Adipocyte (in vitro differentiated cells): ENCODE results near the gene TEX13D.

ENCODE experiments used
- DNase-seq: peaks from one replicate; pipeline ENCODE4 v3.0.0-alpha.2; 2015; ENCODE audit warnings: low read depth
- H3K27me3 ChIP-seq: replicated peaks from 2 replicates; pipeline ENCODE4 v1.7.0; 2013; ENCODE audit warnings: mild to moderate bottlenecking, low read length, moderate library complexity; ENCODE audit not compliant: control insufficient read depth, insufficient read depth
- H3K36me3 ChIP-seq: 2 replicates; pipeline ENCODE4 v1.7.0; 2013; ENCODE audit warnings: low read length, mild to moderate bottlenecking, moderate library complexity; ENCODE audit not compliant: control insufficient read depth, insufficient read depth, severe bottlenecking
- H3K4me1 ChIP-seq: 2 replicates; pipeline ENCODE4 v1.7.0; 2013; ENCODE audit warnings: mild to moderate bottlenecking, low read length, moderate library complexity; ENCODE audit not compliant: control insufficient read depth, insufficient read depth
- H3K4me3 ChIP-seq: 2 replicates; pipeline ENCODE4 v1.7.0; 2013; ENCODE audit warnings: mild to moderate bottlenecking, low read length, moderate library complexity
- H3K9ac ChIP-seq: 2 replicates; pipeline ENCODE4 v1.7.0; 2013; ENCODE audit warnings: mild to moderate bottlenecking, low read length, moderate library complexity
- H3K9me3 ChIP-seq: 2 replicates; pipeline ENCODE4 v1.7.0; 2013; ENCODE audit warnings: mild to moderate bottlenecking, low read length, moderate library complexity; ENCODE audit not compliant: control insufficient read depth

Gene TEX13D

DNA sequence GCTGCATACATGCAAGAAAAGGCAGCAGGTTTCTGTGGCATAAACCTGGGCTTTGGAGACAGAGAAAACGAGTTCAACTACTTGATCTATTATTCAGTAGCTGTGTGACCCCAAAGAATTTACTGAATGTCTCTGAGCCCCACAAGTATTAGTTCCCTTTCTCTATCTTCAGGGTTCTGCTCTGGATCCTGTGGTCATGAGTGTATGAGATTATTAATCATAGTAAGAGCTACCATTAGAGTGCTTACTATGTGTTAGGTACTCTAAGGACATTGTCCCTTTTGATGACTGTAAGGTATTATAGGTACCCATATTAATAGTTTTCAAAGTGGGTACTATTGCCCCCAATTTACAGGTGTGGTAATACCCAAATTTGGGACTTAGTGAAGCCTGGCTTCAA lies 5.5 kb downstream of the TEX13D start:
- no peaks in the 10 kb centered on the region for H3K4me1 ChIP-seq
- H3K9me3 ChIP-seq = no peaks in the 10 kb centered on the region
- no peaks in the 10 kb centered on the region for H3K36me3 ChIP-seq
- DNase-seq = no peak
- no peak overlapping the region for H3K9ac ChIP-seq
- H3K27me3 ChIP-seq = peaks cover 5% of the 10 kb centered on the region
- no peak overlapping the region for H3K4me3 ChIP-seq

DNA sequence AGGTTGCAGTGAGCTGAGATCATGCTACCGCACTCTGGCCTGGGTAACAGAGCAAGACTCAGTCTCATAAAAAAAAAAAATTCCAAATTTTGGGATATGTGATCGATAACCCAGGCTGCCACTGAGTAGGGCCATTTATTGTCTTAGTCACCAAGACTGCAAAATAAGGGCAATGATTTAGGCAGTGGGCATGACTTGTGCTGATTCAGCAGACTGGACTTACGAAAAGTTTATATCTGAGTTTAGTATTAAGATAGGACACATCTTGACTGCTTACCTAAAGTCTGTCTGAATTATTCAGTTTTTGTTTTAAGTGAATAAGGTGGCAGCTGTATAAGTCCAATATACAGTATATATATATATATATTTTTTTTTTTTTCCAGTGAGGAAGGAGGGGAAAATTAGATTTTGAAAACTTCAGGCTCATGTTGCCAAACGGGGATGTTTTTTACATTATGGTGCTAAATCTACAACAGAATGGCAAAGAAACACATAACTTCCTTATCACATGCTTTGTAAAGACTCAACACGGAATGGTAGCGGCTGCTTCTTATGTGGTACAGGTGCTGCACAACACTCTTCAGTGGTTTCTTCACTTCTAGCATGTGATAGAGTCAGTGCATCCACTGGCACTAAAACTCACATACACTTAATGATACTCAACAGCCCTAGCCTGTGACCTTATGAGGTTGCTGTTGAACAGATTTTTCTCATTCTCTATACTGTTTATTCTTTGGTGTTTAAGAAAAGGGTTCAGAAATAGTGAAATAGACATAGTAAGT lies 6.5 kb downstream of the TEX13D start:
- DNase-seq = no peak
- Histone ChIP-seq H3K9me3 (no peaks in the 10 kb centered on the region), H3K36me3 (no peaks in the 10 kb centered on the region), H3K27me3 (peaks cover 5% of the 10 kb centered on the region), H3K4me3 (no peak overlapping the region), H3K4me1 (no peaks in the 10 kb centered on the region), H3K9ac (no peak overlapping the region)

- Histone ChIP-seq H3K36me3 (no peaks in the 10 kb centered on the region), H3K9me3 (no peaks in the 10 kb centered on the region), H3K4me1 (no peaks in the 10 kb centered on the region), H3K27me3 (peaks cover 3% of the 10 kb centered on the region), H3K4me3 (no peak overlapping the region), H3K9ac (no peak overlapping the region)
- DNase-seq = no peak
Measured at GRCh38 chrX:124341396-124342132, 9.1 kb downstream of the TEX13D start.

DNA sequence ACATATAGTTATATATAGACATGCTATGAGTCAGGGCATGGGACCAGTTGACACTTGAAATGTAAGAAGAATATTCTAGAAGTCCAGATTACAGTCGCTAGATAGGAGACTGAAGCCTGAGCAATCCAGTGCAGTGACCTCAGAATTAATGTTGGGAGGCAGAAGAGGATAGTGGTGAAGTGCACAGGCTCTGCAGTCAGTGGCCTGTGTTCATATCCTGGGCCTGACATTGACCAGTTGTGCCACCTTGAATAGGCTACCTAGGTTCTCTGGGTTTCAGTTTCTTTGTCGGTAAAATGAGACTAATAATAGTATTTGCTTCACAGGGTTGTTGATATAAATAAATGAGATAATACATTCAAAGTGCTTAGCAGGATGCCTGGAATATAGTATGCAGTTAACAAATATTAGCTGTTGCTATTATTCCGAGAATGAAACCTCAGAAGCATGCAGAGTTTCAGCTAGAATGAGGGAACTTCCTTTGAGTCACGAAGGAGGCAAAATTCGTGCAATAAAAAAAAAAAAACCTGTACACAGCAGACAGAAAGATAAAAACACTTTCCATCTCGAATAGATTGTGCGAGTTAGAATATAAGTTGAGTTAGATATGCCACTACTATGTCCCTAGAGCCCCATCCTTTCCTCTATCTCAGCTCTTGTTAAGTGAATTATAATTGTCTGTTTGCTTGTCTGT lies 9.9 kb downstream of the TEX13D start:
- peaks cover 3% of the 10 kb centered on the region for H3K27me3 ChIP-seq
- no peak overlapping the region for H3K9ac ChIP-seq
- no peak overlapping the region for H3K4me3 ChIP-seq
- H3K4me1 ChIP-seq = no peaks in the 10 kb centered on the region
- no peaks in the 10 kb centered on the region for H3K36me3 ChIP-seq
- no peak for DNase-seq
- H3K9me3 ChIP-seq = no peaks in the 10 kb centered on the region

DNA sequence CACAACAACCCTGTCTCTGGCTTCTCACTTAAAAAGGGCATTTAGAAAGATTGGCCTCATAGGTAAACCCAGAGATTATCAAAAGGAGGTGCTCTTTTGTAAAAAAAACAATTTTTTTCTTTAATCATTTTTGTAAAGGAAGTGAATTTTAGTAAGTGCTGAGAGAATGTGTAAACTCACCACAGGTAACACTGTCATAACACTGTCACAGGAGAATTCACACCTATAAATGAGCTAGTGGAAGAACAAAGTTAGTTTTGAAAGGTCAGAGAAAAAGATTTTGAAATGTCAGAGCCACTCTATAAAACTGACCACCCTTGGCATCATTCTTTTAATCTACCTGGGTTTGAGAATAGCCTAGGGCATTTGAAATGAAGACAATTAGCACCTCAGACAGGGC lies 10.6 kb downstream of the TEX13D start:
- H3K27me3 ChIP-seq = peaks cover 3% of the 10 kb centered on the region
- no peak for DNase-seq
- no peaks in the 10 kb centered on the region for H3K9me3 ChIP-seq
- no peaks in the 10 kb centered on the region for H3K36me3 ChIP-seq
- H3K4me3 ChIP-seq = no peak overlapping the region
- H3K4me1 ChIP-seq = no peaks in the 10 kb centered on the region
- no peak overlapping the region for H3K9ac ChIP-seq

GRCh38 chrX:124344246-124344645 lies 11.8 kb downstream of the TEX13D start:
- H3K9me3 ChIP-seq = no peaks in the 10 kb centered on the region
- H3K4me3 ChIP-seq = no peak overlapping the region
- peaks cover 3% of the 10 kb centered on the region for H3K27me3 ChIP-seq
- no peaks in the 10 kb centered on the region for H3K4me1 ChIP-seq
- H3K9ac ChIP-seq = no peak overlapping the region
- DNase-seq = no peak
- no peaks in the 10 kb centered on the region for H3K36me3 ChIP-seq

DNA sequence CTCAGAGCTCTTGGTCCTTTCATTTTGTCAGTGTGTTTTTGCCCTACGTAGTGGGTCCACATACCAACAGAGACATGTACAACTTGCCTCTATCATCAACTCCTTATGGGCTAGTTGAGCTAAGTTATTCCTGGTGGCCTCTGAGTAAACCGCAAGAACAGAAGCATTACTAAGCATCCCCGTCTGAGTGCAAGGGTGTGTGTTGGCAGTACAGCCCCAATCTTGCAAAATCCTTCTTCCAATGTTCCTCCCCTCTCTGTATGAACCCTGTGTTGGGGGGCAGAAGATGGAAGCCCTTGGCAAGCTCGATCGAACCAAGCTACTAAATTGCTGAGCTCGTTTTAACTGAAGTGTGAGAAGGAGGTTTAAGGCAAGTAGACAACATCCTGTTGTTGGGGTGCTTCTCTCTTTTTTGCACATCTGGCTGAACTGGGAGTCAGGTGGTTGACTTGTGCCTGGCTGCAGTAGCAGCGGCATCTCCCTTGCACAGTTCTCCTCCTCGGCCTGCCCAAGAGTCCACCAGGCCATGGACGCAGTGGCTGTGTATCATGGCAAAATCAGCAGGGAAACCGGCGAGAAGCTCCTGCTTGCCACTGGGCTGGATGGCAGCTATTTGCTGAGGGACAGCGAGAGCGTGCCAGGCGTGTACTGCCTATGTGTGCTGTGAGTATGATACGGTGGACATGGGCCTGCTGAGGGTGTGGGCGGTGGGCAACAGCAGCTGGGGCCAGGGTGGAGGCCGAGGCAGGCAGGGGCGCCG lies 13.8 kb downstream of the TEX13D start, which contains the start of gene SH2D1A:
Gene SH2D1A (plus strand): TSS at position 447 of the 760 bp plus-strand sequence. CDS start 80 bp downstream, at position 527.
- Histone ChIP-seq H3K9ac (no peak within 1 kb of the TSS), H3K4me3 (no peak within 1 kb of the TSS), H3K27me3 (peaks cover 3% of the 10 kb centered on the region), H3K4me1 (no peaks in the 10 kb centered on the region), H3K9me3 (no peaks in the 10 kb centered on the region), H3K36me3 (no peaks in the 10 kb centered on the region)
- DNase-seq = no peak

- no peaks in the 10 kb centered on the region for H3K4me1 ChIP-seq
Measured at GRCh38 chrX:124346877-124347241, 14.4 kb downstream of the TEX13D start.

DNA sequence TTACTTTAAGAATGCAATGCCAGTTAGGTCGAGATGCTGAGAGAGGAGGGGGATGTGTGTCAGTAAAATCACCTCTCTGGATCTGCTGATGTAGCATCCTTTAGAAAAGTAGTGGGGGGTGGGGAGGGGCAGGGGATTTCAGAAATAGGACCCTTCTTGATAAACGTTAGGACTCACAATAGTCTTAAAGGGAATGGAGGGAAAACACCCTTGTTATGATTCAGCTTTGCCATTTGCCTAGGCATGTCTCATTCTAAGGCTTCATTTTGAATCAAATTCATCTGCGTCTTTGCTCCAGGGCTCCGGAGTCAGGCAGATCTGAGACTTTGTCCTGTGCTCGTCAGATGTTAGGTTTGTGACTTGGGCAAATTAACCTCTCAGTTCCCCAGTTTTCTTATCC lies 14.8 kb downstream of the TEX13D start:
- Histone ChIP-seq H3K9ac (no peak overlapping the region), H3K4me3 (no peak overlapping the region), H3K27me3 (peaks cover 3% of the 10 kb centered on the region), H3K36me3 (no peaks in the 10 kb centered on the region), H3K4me1 (no peaks in the 10 kb centered on the region), H3K9me3 (no peaks in the 10 kb centered on the region)
- no peak for DNase-seq

More at GRCh38 chrX:124346877-124347241, 14.4 kb downstream of the TEX13D start:
- H3K9ac ChIP-seq = no peak overlapping the region
- H3K27me3 ChIP-seq = peaks cover 3% of the 10 kb centered on the region
- no peak for DNase-seq
- no peak overlapping the region for H3K4me3 ChIP-seq
- H3K9me3 ChIP-seq = no peaks in the 10 kb centered on the region
- no peaks in the 10 kb centered on the region for H3K36me3 ChIP-seq

DNA sequence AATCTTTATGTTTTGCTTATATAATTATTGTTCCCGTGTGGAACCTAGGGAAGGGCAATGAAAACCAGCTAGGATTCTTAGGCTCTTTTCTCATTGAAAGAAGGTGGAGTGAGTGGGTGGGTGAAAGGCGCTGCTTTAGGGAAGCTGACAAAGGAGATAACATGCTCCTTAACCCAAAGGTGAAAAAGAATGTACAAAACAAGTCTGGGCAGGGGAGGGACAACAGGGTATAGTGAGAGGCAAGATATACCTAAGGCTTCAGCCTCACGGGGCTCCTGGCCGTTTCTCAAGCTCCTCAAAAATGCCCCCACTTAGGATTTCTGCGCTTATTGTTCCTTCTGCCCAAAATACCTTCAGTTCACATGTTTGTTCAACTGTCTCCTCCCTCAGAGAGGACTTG lies 15.7 kb downstream of the TEX13D start:
- Histone ChIP-seq H3K4me1 (no peaks in the 10 kb centered on the region), H3K9me3 (no peaks in the 10 kb centered on the region), H3K9ac (no peak overlapping the region), H3K36me3 (no peaks in the 10 kb centered on the region), H3K4me3 (no peak overlapping the region), H3K27me3 (peaks cover 3% of the 10 kb centered on the region)
- no peak for DNase-seq
